ENCODE data around the gene FOXI2.

DNA sequence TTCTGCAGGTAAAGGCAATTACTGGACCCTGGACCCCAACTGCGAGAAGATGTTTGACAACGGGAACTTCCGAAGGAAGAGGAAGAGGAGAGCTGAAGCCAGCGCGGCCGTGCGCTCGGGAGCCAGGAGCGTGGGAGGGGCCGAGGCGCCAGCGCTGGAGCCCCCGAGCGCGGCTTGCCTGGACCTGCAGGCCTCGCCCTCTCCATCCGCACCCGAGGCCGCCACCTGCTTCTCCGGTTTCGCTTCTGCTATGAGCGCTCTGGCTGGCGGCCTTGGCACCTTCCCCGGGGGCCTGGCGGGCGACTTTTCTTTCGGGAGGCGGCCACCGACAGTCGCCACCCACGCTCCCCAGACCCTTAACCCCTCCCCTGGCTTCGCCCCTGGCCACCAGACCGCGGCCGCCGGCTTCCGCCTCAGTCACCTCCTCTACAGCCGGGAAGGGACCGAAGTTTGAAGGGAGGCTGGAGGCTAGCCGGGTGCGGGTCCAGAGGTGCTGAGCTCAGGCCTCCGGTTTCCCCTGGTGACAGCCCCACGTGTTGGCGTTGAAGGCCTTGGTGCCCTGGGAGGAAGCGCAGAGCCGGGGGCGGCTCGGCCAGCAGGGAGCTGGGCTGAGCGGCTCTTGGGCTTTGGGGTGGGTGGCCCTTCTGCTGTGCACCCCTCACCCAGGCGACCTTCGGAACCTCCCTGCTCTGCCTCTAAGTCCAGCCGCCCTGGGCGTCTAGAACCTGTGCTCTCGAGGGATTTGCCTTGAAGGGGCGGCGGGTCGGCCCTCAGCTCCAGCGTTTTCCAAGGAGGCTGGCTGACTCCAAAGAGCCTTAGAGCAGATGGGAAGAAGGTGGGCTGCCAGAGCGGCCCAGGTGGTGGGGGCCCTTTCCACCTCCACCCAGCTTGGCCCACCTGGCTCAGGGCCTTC lies 1.8 kb downstream of the FOXI2 start:
- TF ChIP-seq, protein P1, sequence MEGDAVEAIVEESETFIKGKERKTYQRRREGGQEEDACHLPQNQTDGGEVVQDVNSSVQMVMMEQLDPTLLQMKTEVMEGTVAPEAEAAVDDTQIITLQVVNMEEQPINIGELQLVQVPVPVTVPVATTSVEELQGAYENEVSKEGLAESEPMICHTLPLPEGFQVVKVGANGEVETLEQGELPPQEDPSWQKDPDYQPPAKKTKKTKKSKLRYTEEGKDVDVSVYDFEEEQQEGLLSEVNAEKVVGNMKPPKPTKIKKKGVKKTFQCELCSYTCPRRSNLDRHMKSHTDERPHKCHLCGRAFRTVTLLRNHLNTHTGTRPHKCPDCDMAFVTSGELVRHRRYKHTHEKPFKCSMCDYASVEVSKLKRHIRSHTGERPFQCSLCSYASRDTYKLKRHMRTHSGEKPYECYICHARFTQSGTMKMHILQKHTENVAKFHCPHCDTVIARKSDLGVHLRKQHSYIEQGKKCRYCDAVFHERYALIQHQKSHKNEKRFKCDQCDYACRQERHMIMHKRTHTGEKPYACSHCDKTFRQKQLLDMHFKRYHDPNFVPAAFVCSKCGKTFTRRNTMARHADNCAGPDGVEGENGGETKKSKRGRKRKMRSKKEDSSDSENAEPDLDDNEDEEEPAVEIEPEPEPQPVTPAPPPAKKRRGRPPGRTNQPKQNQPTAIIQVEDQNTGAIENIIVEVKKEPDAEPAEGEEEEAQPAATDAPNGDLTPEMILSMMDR (IDR thresholded peaks at IDR 0.05) = no peak
- TF ChIP-seq POLR2A (IDR thresholded peaks at IDR 0.05) (no peak), POLR2AphosphoS5 (IDR thresholded peaks at IDR 0.05) (no peak), EP300 (IDR thresholded peaks at IDR 0.05) (no peak)
